ENCODE results near the gene CLEC18A. TPM values are rescaled to one million over a fixed set of nuclear protein-coding genes. Genes with fewer than 3 reads are reported as not detected.
"Not testable (repeated sequence)": the region's sequence is repeated elsewhere in the genome, so short reads cannot be mapped to it uniquely, and the experiment has no call there.

CLEC18A gene
- total and polyA plus RNA-seq, 3 donors from 2014 or later, result 10.0 to 15.7 (median 12.6) TPM

GRCh38 chr16:70010615-70011014, 59.5 kb downstream of the CLEC18A start:
- H3K27ac ChIP-seq; intact Hi-C loops (cut with DNase I; ENCODE audit: low total_unique reads); H3K27me3 ChIP-seq; H3K36me3 ChIP-seq (ENCODE audit: low read depth, missing control alignments); H3K4me3 ChIP-seq; H3K4me1 ChIP-seq; DNase-seq; H3K9me3 ChIP-seq: not testable (repeated sequence)
- 88% methylated on average over 8 of the region's 8 CpGs for WGBS, 2 donors

GRCh38 chr16:70011120-70011519, 60.0 kb downstream of the CLEC18A start:
- H3K9me3 ChIP-seq; H3K36me3 ChIP-seq (ENCODE audit: low read depth, missing control alignments); H3K4me1 ChIP-seq; H3K4me3 ChIP-seq; DNase-seq; H3K27me3 ChIP-seq; intact Hi-C loops (cut with DNase I; ENCODE audit: low total_unique reads); H3K27ac ChIP-seq: not testable (repeated sequence)
- WGBS, 2 donors, result 77 to 85% methylated on average over 7 to 11 of the region's 11 CpGs

- H3K27ac ChIP-seq; H3K4me3 ChIP-seq; H3K27me3 ChIP-seq; H3K36me3 ChIP-seq (ENCODE audit: low read depth, missing control alignments); H3K4me1 ChIP-seq; DNase-seq; intact Hi-C loops (cut with DNase I; ENCODE audit: low total_unique reads); H3K9me3 ChIP-seq: not testable (repeated sequence)
- WGBS, 2 donors, result 89 to 92% methylated on average over 11 of the region's 11 CpGs
Measured at GRCh38 chr16:70012354-70012753, 61.2 kb downstream of the CLEC18A start.

GRCh38 chr16:70012951-70013350, 61.8 kb downstream of the CLEC18A start:
- intact Hi-C loops (cut with DNase I; ENCODE audit: low total_unique reads); H3K27ac ChIP-seq; H3K36me3 ChIP-seq (ENCODE audit: low read depth, missing control alignments); H3K27me3 ChIP-seq; H3K4me3 ChIP-seq; DNase-seq; H3K4me1 ChIP-seq; H3K9me3 ChIP-seq: not testable (repeated sequence)
- 73 to 82% methylated on average over 5 to 10 of the region's 11 CpGs for WGBS, 2 donors

MicroRNAs encoded within 50 kb of the gene (microRNA counts, 767-probe panel; counts per million panel counts)
- 0 to 152 counts per million in 2 donors for microRNA hsa-miR-140-3p
- microRNA hsa-miR-140-5p, result 5,068 to 6,053 counts per million in 2 donors

Small RNAs within 50 kb of the gene (microRNA-seq; reads per million reads assigned to microRNA genes)
- 2,470 to 3,506 reads per million in 2 donors for gene MIR140 (ENCODE audit: borderline number of aligned reads in 2 of 2, borderline replicate concordance in 1 of 2)

Small RNAs within 50 kb of the gene (small RNA-seq; reads per million reads assigned to genes)
- 0 reads per million in 2 donors for gene AC026468.1
- 65.6 to 121 reads per million in 2 donors for gene MIR140

Other genes starting within 250 kb of the CLEC18A start
- gene NQO1, start 224.8 kb upstream of the CLEC18A start, total RNA-seq, result 10 to 100 TPM in 1 of 2 donors, 1 to 10 TPM in 1; 6.6 to 10.1 TPM
- gene NQO1, start 224.8 kb upstream of the CLEC18A start, polyA plus RNA-seq (ENCODE audit: insufficient read depth, low read depth, low replicate concordance), result 13.5 TPM
- 10 to 100 TPM; 29.5 to 42.6 TPM for gene NOB1, start 196.4 kb upstream of the CLEC18A start, total RNA-seq
- 34.6 TPM for gene NOB1, start 196.4 kb upstream of the CLEC18A start, polyA plus RNA-seq (ENCODE audit: insufficient read depth, low read depth, low replicate concordance)
- gene WWP2, start 189.0 kb upstream of the CLEC18A start, total RNA-seq, result 10 to 100 TPM; 57.6 to 60.6 TPM
- 46.4 TPM for gene WWP2, start 189.0 kb upstream of the CLEC18A start, polyA plus RNA-seq (ENCODE audit: insufficient read depth, low read depth, low replicate concordance)
- gene PDPR, start 163.0 kb downstream of the CLEC18A start, total RNA-seq, result 10 to 100 TPM; 53.6 to 56.0 TPM
- 28.6 TPM for gene PDPR, start 163.0 kb downstream of the CLEC18A start, polyA plus RNA-seq (ENCODE audit: insufficient read depth, low read depth, low replicate concordance)
- 10 to 100 TPM in 1 of 2 donors, 1 to 10 TPM in 1; 7.9 to 31.9 TPM for gene CLEC18C, start 222.5 kb downstream of the CLEC18A start, total RNA-seq
- gene CLEC18C, start 222.5 kb downstream of the CLEC18A start, polyA plus RNA-seq (ENCODE audit: insufficient read depth, low read depth, low replicate concordance), result 3.1 TPM

Measured in testis (tissue), 3 donors.